PC-3 (cell line): ENCODE data around the gene MAD1L1. TPM values are rescaled to one million over a fixed set of nuclear protein-coding genes. Genes with fewer than 3 reads are reported as not detected.

Experiments used
- ATAC-seq: fragments of 200-7000 bp; cut with Tn5 transposase; 2 replicates; pipeline ENCODE4 v1.9.1; 2020; ENCODE audit warnings: mild to moderate bottlenecking, moderate library complexity
- BruUV-seq: library from RNA; stranded (reverse); fragments of 400-500 nt; replicated peaks from 2 replicates; lab custom pipeline; 2021; lab: Mats Ljungman, UMichigan
- CTCF ChIA-PET: fragments of 300-600 bp; sonication (Branson Sonifier 250); formaldehyde crosslinking; loops from one replicate; lab custom pipeline; 2022; ENCODE audit warnings: antibody characterized with exemption; lab: Charles Lee
- POLR2A ChIA-PET: fragments of 300-600 bp; sonication (Branson Sonifier 250); formaldehyde crosslinking; loops from one replicate; lab custom pipeline; 2022; ENCODE audit warnings: antibody characterized with exemption; ENCODE audit not compliant: unreplicated experiment; lab: Charles Lee
- DNase-seq: peaks from one replicate; pipeline ENCODE4 v3.0.0-alpha.2; 2015
- H2AFZ ChIP-seq: fragments of 300-600 bp; sonication (generic); 2 replicates; pipeline ENCODE4 v1.6.0; 2016; ENCODE audit warnings: antibody characterized with exemption, low read length
- H3F3A ChIP-seq: fragments of 300-600 bp; sonication (generic); one replicate; pipeline ENCODE4 v1.6.0; 2017; ENCODE audit warnings: antibody characterized with exemption, low read length, control low read depth, mild to moderate bottlenecking; ENCODE audit not compliant: unreplicated experiment
- H3K27ac ChIP-seq: fragments of 300-600 bp; sonication (generic); 2 replicates; pipeline ENCODE4 v1.5.1; 2016; ENCODE audit warnings: mild to moderate bottlenecking, low read length
- H3K27me3 ChIP-seq: fragments of 300-600 bp; sonication (generic); 2 replicates; pipeline ENCODE4 v1.6.1; 2016; ENCODE audit warnings: low read length, mixed read lengths
- H3K36me3 ChIP-seq: fragments of 300-600 bp; sonication (generic); 2 replicates; pipeline ENCODE4 v1.6.1; 2016; ENCODE audit warnings: low read depth, mixed run types, low read length, mixed read lengths
- H3K4me1 ChIP-seq: fragments of 300-600 bp; sonication (generic); 2 replicates; pipeline ENCODE4 v1.5.1; 2016; ENCODE audit warnings: low read length; ENCODE audit not compliant: insufficient read depth
- H3K4me2 ChIP-seq: fragments of 300-600 bp; sonication (generic); 2 replicates; pipeline ENCODE4 v1.6.0; 2016; ENCODE audit warnings: low read length
- H3K4me3 ChIP-seq: fragments of 300-600 bp; sonication (generic); 2 replicates; pipeline ENCODE4 v1.5.1; 2016; ENCODE audit warnings: mild to moderate bottlenecking, low read length, mixed read lengths
- H3K79me2 ChIP-seq: fragments of 300-600 bp; sonication (generic); 2 replicates; pipeline ENCODE4 v1.6.1; 2017; ENCODE audit warnings: low read length, mixed read lengths
- H3K9ac ChIP-seq: fragments of 300-600 bp; sonication (generic); 2 replicates; pipeline ENCODE4 v1.6.0; 2016; ENCODE audit warnings: mild to moderate bottlenecking, low read length
- H3K9me2 ChIP-seq: fragments of 300-600 bp; sonication (generic); replicated peaks from 2 replicates; pipeline ENCODE4 v1.6.1; 2016; ENCODE audit warnings: mixed run types, low read length, mixed read lengths
- H3K9me3 ChIP-seq: fragments of 300-600 bp; sonication (generic); 2 replicates; pipeline ENCODE4 v1.6.1; 2016; ENCODE audit warnings: low read length, mixed read lengths
- H4K20me1 ChIP-seq: fragments of 300-600 bp; sonication (generic); 2 replicates; pipeline ENCODE4 v1.6.1; 2016; ENCODE audit warnings: low read length, mixed read lengths
- CTCF ChIP-seq: fragments of 300-600 bp; sonication (generic); conservative IDR thresholded peaks from 2 replicates; pipeline ENCODE4 v1.5.1; 2017; ENCODE audit warnings: antibody characterized with exemption, low read depth, mild to moderate bottlenecking, low read length
- EZH2 ChIP-seq: fragments of 300-600 bp; sonication (generic); IDR thresholded peaks from one replicate; pipeline ENCODE4 v1.6.1; 2017; ENCODE audit warnings: antibody characterized with exemption, mild to moderate bottlenecking, low read length; ENCODE audit not compliant: unreplicated experiment
- EZH2phosphoT487 ChIP-seq: fragments of 300-600 bp; sonication (generic); IDR thresholded peaks from 2 replicates; pipeline ENCODE4 v1.6.1; 2018; ENCODE audit warnings: mild to moderate bottlenecking, antibody characterized with exemption, low read length, borderline replicate concordance
- intact Hi-C: fragments of 100-400 bp; cut with micrococcal nuclease; formaldehyde crosslinking; loops from 2 replicates; pipeline ENCODE4 v1.9.0; 2023
- total RNA-seq: library from RNA; depleted of rRNA; stranded (reverse); fragments of >200 nt; gene quantifications from 2 replicates; pipeline ENCODE4 v1.2.3, GENCODE V29; 2014

MAD1L1 gene
- total RNA-seq, 1 experiment from 2014 or later: 88.4 TPM

GRCh38 chr7:2080060-2080387 is 152.7 kb downstream of the MAD1L1 start:
- TF ChIP-seq CTCF: no peak
- no peak for TF ChIP-seq EZH2phosphoT487
- no peak for TF ChIP-seq EZH2
- Histone ChIP-seq H3F3A (no peaks in the 10 kb centered on the region), H3K4me3 (no peak overlapping the region), H4K20me1 (no peaks in the 10 kb centered on the region), H3K27me3 (no peaks in the 10 kb centered on the region), H3K9ac (no peak overlapping the region), H3K4me2 (no peak overlapping the region), H3K4me1 (no peaks in the 10 kb centered on the region), H3K79me2 (no peaks in the 10 kb centered on the region), H2AFZ (no peak overlapping the region), H3K9me3 (no peaks in the 10 kb centered on the region), H3K36me3 (no peaks in the 10 kb centered on the region), H3K27ac (no peak overlapping the region), H3K9me2 (no peaks in the 10 kb centered on the region)
- DNase-seq (no peak), ATAC-seq (no peak)
- ChIA-PET POLR2A (no interaction called here), CTCF (no interaction called here)
- no TSS peak for BruUV-seq
- intact Hi-C loops: no loop called here

GRCh38 chr7:2079332-2080059 is 153.2 kb downstream of the MAD1L1 start:
- no peak for ATAC-seq

More at GRCh38 chr7:2079332-2080059, 153.2 kb downstream of the MAD1L1 start:
- Histone ChIP-seq H3K4me3 (no peak overlapping the region), H3K4me2 (no peak overlapping the region), H3K9ac (no peak overlapping the region), H3K36me3 (no peaks in the 10 kb centered on the region), H3K79me2 (no peaks in the 10 kb centered on the region), H3K27ac (no peak overlapping the region), H3K9me2 (no peaks in the 10 kb centered on the region), H2AFZ (no peak overlapping the region), H3K27me3 (no peaks in the 10 kb centered on the region), H4K20me1 (no peaks in the 10 kb centered on the region), H3K9me3 (no peaks in the 10 kb centered on the region), H3K4me1 (no peaks in the 10 kb centered on the region), H3F3A (no peaks in the 10 kb centered on the region)
- CTCF ChIA-PET: no interaction called here
- BruUV-seq: no TSS peak
- POLR2A ChIA-PET: no interaction called here
- DNase-seq: no peak
- intact Hi-C loops: no loop called here
- TF ChIP-seq EZH2phosphoT487 (no peak), CTCF (no peak)
